GM18868 (cell line): ENCODE results near the gene UVRAG.
"Not testable (repeated sequence)": the region's sequence is repeated elsewhere in the genome, so short reads cannot be mapped to it uniquely, and the experiment has no call there.

ENCODE experiments used
- ATAC-seq: cut with Tn5 transposase; IDR thresholded peaks from one replicate; pipeline ENCODE4 v1.9.1; 2021; ENCODE audit warnings: mild to moderate bottlenecking, moderate library complexity; ENCODE audit not compliant: unreplicated experiment

The UVRAG gene

GRCh38 chr11:75873417-75874221, 58.6 kb downstream of the UVRAG start:
- ATAC-seq = peak; percentile 78

GRCh38 chr11:75874684-75875341, 59.8 kb downstream of the UVRAG start:
- ATAC-seq = no peak

- ATAC-seq = not testable (repeated sequence)
Observed at GRCh38 chr11:75877327-75877726, 62.3 kb downstream of the UVRAG start.

GRCh38 chr11:75877931-75878330, 62.9 kb downstream of the UVRAG start:
- ATAC-seq = not testable (repeated sequence)

GRCh38 chr11:75878933-75879332, 63.9 kb downstream of the UVRAG start:
- no peak for ATAC-seq

GRCh38 chr11:75879737-75880136, 64.7 kb downstream of the UVRAG start:
- ATAC-seq = no peak

- not testable (repeated sequence) for ATAC-seq
Observed at GRCh38 chr11:75880343-75880742, 65.3 kb downstream of the UVRAG start.

GRCh38 chr11:75884321-75884720, 69.3 kb downstream of the UVRAG start:
- ATAC-seq = no peak

GRCh38 chr11:75888416-75888815, 73.4 kb downstream of the UVRAG start:
- no peak for ATAC-seq

GRCh38 chr11:75891947-75892739, 77.1 kb downstream of the UVRAG start:
- no peak for ATAC-seq

- ATAC-seq = no peak
Observed at GRCh38 chr11:75893251-75893650, 78.2 kb downstream of the UVRAG start.

GRCh38 chr11:75894036-75894585, 79.1 kb downstream of the UVRAG start:
- ATAC-seq = no peak

- ATAC-seq = no peak
Observed at GRCh38 chr11:75896843-75897419, 81.9 kb downstream of the UVRAG start.

GRCh38 chr11:75898871-75899270, 83.9 kb downstream of the UVRAG start:
- no peak for ATAC-seq

- ATAC-seq = no peak
Observed at GRCh38 chr11:75899806-75900205, 84.8 kb downstream of the UVRAG start.

- ATAC-seq = no peak
Observed at GRCh38 chr11:75900848-75901247, 85.8 kb downstream of the UVRAG start.

- no peak for ATAC-seq
Observed at GRCh38 chr11:75902631-75903030, 87.6 kb downstream of the UVRAG start.

- ATAC-seq = no peak
Observed at GRCh38 chr11:75903276-75903675, 88.3 kb downstream of the UVRAG start.

- ATAC-seq = no peak
Observed at GRCh38 chr11:75905434-75905833, 90.4 kb downstream of the UVRAG start.

GRCh38 chr11:75907906-75908527, 93.0 kb downstream of the UVRAG start:
- no peak for ATAC-seq
